K562 (cell line): Measurements from ENCODE around the gene TRMT10A. TPM values are rescaled to one million over a fixed set of nuclear protein-coding genes. Genes with fewer than 3 reads are reported as not detected.

Experiments
- ATAC-seq: fragments of 200-7000 bp; cut with Tn5 transposase; 3 replicates; pipeline ENCODE4 v1.9.1; 2020; ENCODE audit warnings: moderate library complexity
- BruUV-seq: library from RNA; stranded (reverse); fragments of 400-500 nt; replicated peaks from 2 replicates; lab custom pipeline; 2021; lab: Mats Ljungman, UMichigan
- CTCF ChIA-PET: fragments of 300-600 bp; formaldehyde crosslinking; extraction: SDS; loops from one replicate; lab custom pipeline; 2021; ENCODE audit warnings: low intra/inter-chr PET ratio; lab: Yijun Ruan, JAX
- POLR2A ChIA-PET: fragments of 300-600, 350-650 bp; sonication (Branson Sonifier 250); formaldehyde crosslinking; extraction: SDS; loops from one replicate; lab custom pipeline; 2021; ENCODE audit warnings: antibody characterized with exemption, inconsistent platforms; lab: Yijun Ruan, JAX
- DNase-seq, 4 experiments: peaks; one replicate each; pipeline versions ENCODE4 v3.0.0 to v3.0.0-alpha.2; 2011 to 2018; ENCODE audit warnings: low spot score in 3 of 4, mixed read lengths in 3 of 4; ENCODE audit errors: extremely low read depth in 1 of 4
- FAIRE-seq: peaks from 2 replicates; lab custom pipeline; 2011; peaks lifted over from hg19 to GRCh38; lab: Jason Lieb, UNC
- H2AFZ ChIP-seq: 2 replicates; pipeline ENCODE4 v1.6.0; 2011; ENCODE audit warnings: low read depth, low read length, control low read depth, inconsistent platforms
- H3K27ac ChIP-seq: fragments of 200-600 bp; 3 replicates; pipeline ENCODE4 v1.8.0; 2011; ENCODE audit warnings: low read depth, mild to moderate bottlenecking, control low read depth, inconsistent platforms, low read length, moderate library complexity, mixed read lengths; ENCODE audit errors: extremely low read depth
- H3K27me3 ChIP-seq, 2 experiments: fragments of 300-600 bp in 1 of 2; 2 replicates in 1 of 2; 3 replicates in 1 of 2; pipeline versions ENCODE4 v1.6.0 to v1.8.0; 2011; ENCODE audit warnings: inconsistent platforms in 2 of 2, low read length in 2 of 2, mild to moderate bottlenecking in 1 of 2, mixed read lengths in 1 of 2, moderate library complexity in 1 of 2; ENCODE audit not compliant: control insufficient read depth in 2 of 2, insufficient read depth in 2 of 2
- H3K36me3 ChIP-seq: fragments of 300-600 bp; 3 replicates; pipeline ENCODE4 v1.8.0; 2011; ENCODE audit warnings: mild to moderate bottlenecking, low read length, inconsistent platforms; ENCODE audit not compliant: control insufficient read depth, insufficient read depth
- H3K4me1 ChIP-seq, 2 experiments: fragments of 200-600 bp in 1 of 2; replicated peaks in 1 of 2; 2 replicates in 1 of 2; 3 replicates in 1 of 2; pipeline versions ENCODE4 v1.5.1 to v1.8.0; 2011; ENCODE audit warnings: inconsistent platforms in 2 of 2, low read length in 2 of 2, mild to moderate bottlenecking in 1 of 2, mixed read lengths in 1 of 2, moderate library complexity in 1 of 2; ENCODE audit not compliant: control insufficient read depth in 2 of 2, insufficient read depth in 2 of 2
- H3K4me2 ChIP-seq: 2 replicates; pipeline ENCODE4 v1.6.1; 2011; ENCODE audit warnings: low read length, control low read depth, inconsistent platforms, mixed read lengths; ENCODE audit not compliant: insufficient read depth
- H3K4me3 ChIP-seq: fragments of 200-600 bp; sonication (generic), shearing (Covaris generic); 2 replicates; pipeline ENCODE4 v1.5.1; 2016; ENCODE audit warnings: control low read depth, inconsistent platforms
- H3K79me2 ChIP-seq: fragments of 200-600 bp; 3 replicates; pipeline ENCODE4 v1.8.0; 2011; ENCODE audit warnings: low read length, inconsistent platforms; ENCODE audit not compliant: control insufficient read depth, insufficient read depth
- H3K9ac ChIP-seq, 2 experiments: 2 replicates each; pipeline versions ENCODE4 v1.6.0 to v1.6.1; 2011; ENCODE audit warnings: low read depth in 2 of 2, low read length in 2 of 2, control low read depth in 1 of 2, inconsistent platforms in 1 of 2, mild to moderate bottlenecking in 1 of 2, mixed read lengths in 1 of 2; ENCODE audit not compliant: insufficient read depth in 1 of 2
- H3K9me1 ChIP-seq: one replicate; pipeline ENCODE4 v1.6.0; 2011; ENCODE audit warnings: inconsistent platforms, mild to moderate bottlenecking, low read length, moderate library complexity; ENCODE audit not compliant: control insufficient read depth, insufficient read depth
- H3K9me3 ChIP-seq: replicated peaks from 2 replicates; pipeline ENCODE4 v1.5.1; 2011; ENCODE audit warnings: low read depth, low read length, inconsistent platforms; ENCODE audit not compliant: control insufficient read depth, insufficient read depth
- H4K20me1 ChIP-seq: replicated peaks from 2 replicates; pipeline ENCODE4 v1.6.1; 2011; ENCODE audit warnings: low read length, inconsistent platforms, mixed read lengths; ENCODE audit not compliant: control insufficient read depth, insufficient read depth
- CSDE1 ChIP-seq, 2 experiments: fragments of 450-650 bp; IDR thresholded peaks; 2 replicates each; pipeline ENCODE4 v1.6.1; 2016; ENCODE audit warnings: mild to moderate bottlenecking in 1 of 2
- DNMT1 ChIP-seq: fragments of 450-650 bp; IDR thresholded peaks from 2 replicates; pipeline ENCODE4 v1.6.1; 2016; ENCODE audit warnings: antibody characterized with exemption, mild to moderate bottlenecking
- HDAC3 ChIP-seq: fragments of 450-650 bp; IDR thresholded peaks from 2 replicates; pipeline ENCODE4 v1.6.1; 2018; ENCODE audit warnings: borderline replicate concordance, mild to moderate bottlenecking, moderate library complexity; ENCODE audit not compliant: partially characterized antibody
- IRF2 ChIP-seq: sonication (generic); formaldehyde crosslinking; IDR thresholded peaks from 2 replicates; pipeline ENCODE4 v1.8.1; 2022; ENCODE audit warnings: mild to moderate bottlenecking, missing genetic modification reagents
- NFYB ChIP-seq: IDR thresholded peaks from 2 replicates; pipeline ENCODE4 v1.6.1; 2011; ENCODE audit warnings: mild to moderate bottlenecking, moderate library complexity; ENCODE audit not compliant: insufficient read length; ENCODE audit errors: extremely low read depth
- POLR2AphosphoS2 ChIP-seq: IDR thresholded peaks from 2 replicates; pipeline ENCODE4 v1.6.1; 2012; ENCODE audit warnings: low read length, improper control_type of control experiment
- STAT5B ChIP-seq: fragments of 250-450 bp; sonication (Bioruptor Pico); IDR thresholded peaks from 2 replicates; pipeline ENCODE4 v1.8.0; 2021; ENCODE audit warnings: mild to moderate bottlenecking, inconsistent platforms
- TBL1XR1 ChIP-seq, 2 experiments: IDR thresholded peaks; 2 replicates each; pipeline ENCODE4 v1.6.1; 2012; ENCODE audit warnings: improper control_type of control experiment in 2 of 2, low read length in 2 of 2, mild to moderate bottlenecking in 1 of 2
- TEAD1 ChIP-seq, 2 experiments: fragments of 450-650 bp in 1 of 2; sonication (generic) in 1 of 2; formaldehyde crosslinking; IDR thresholded peaks; 2 replicates each; pipeline versions ENCODE4 v1.4.0 to v1.8.0; 2020 to 2022; ENCODE audit warnings: mild to moderate bottlenecking in 2 of 2, missing genetic modification reagents in 1 of 2
- ZKSCAN1 ChIP-seq: fragments of 150-350 bp; IDR thresholded peaks from 2 replicates; pipeline ENCODE4 v1.6.1; 2016; ENCODE audit warnings: low read depth, low read length
- ZNF253 ChIP-seq: fragments of 250-450 bp; sonication (Bioruptor Pico); conservative IDR thresholded peaks from 2 replicates; pipeline ENCODE4 v1.6.1; 2021; ENCODE audit warnings: mild to moderate bottlenecking
- ZNF707 ChIP-seq: fragments of 250-450 bp; sonication (Bioruptor Pico); conservative IDR thresholded peaks from 2 replicates; pipeline ENCODE4 v1.8.0; 2022; ENCODE audit warnings: inconsistent platforms, mild to moderate bottlenecking, moderate library complexity
- WGBS: fragments of 100-300 bp; shearing (Covaris generic); methylation state at CpG from one replicate; pipeline ENCODE4 v1.1.6; 2016; ENCODE audit warnings: low coverage, mixed read lengths; ENCODE audit not compliant: insufficient coverage; ENCODE audit errors: missing lambda C conversion rate; 5-methylcytosine and 5-hydroxymethylcytosine counted together
- in situ Hi-C: fragments of 300-500 bp; cut with MboI; formaldehyde crosslinking; loops from 4 replicates; pipeline ENCODE4 v1.15.0; 2018; ENCODE audit warnings: inconsistent platforms, mixed read lengths
- intact Hi-C: fragments of 100-400 bp; cut with micrococcal nuclease; formaldehyde crosslinking; loops from 2 replicates; pipeline ENCODE4 v1.14.2; 2022
- polyA plus RNA-seq, 8 experiments: library from polyadenylated mRNA; depleted of rRNA in 4 of 8; stranded (reverse) in 5 of 8; unstranded in 3 of 8; fragments of >200 nt; fragmentation: Nextera tagmentation in 2 of 8; fragmentation: Illumina TruSeq in 1 of 8; extraction: Ambion mirVana in 2 of 8; extraction: Trizol in 1 of 8; gene quantifications; 2 replicates each; pipeline versions ENCODE4 v1.2.1 to v1.2.3, GENCODE V29; 2011 to 2014; ENCODE audit warnings: inconsistent platforms in 1 of 8, missing spikeins in 1 of 8
- total RNA-seq, 7 experiments: library from RNA; depleted of rRNA in 6 of 7; stranded (reverse); fragments of >200 nt in 6 of 7; fragmentation: Illumina TruSeq in 2 of 7; extraction: Trizol in 2 of 7; gene quantifications; 2 replicates each; pipeline versions ENCODE4 v1.2.1 to v1.2.3, GENCODE V29; 2011 to 2021; ENCODE audit warnings: low replicate concordance in 1 of 7
- TF ChIP-seq, protein P1 (sequence below): sonication (generic); formaldehyde crosslinking; IDR thresholded peaks from 2 replicates; pipeline ENCODE4 v1.8.0; 2022; ENCODE audit warnings: missing genetic modification reagents, mild to moderate bottlenecking, borderline replicate concordance
- TF ChIP-seq, protein P2 (sequence below): sonication (generic); formaldehyde crosslinking; IDR thresholded peaks from 2 replicates; pipeline ENCODE4 v1.8.1; 2023; ENCODE audit warnings: mild to moderate bottlenecking, missing genetic modification reagents
- TF ChIP-seq, protein P3 (sequence below): fragments of 450-650 bp; formaldehyde crosslinking; IDR thresholded peaks from 2 replicates; pipeline ENCODE4 v1.4.0; 2020; ENCODE audit warnings: mild to moderate bottlenecking, moderate library complexity

TRMT10A gene
- total and polyA plus RNA-seq, 9 of the 15 experiments (the other 6 are each of a cell fraction or from before 2014, with no cell fraction given): 6.5 to 16.1 (median 12.7) TPM

DNA sequence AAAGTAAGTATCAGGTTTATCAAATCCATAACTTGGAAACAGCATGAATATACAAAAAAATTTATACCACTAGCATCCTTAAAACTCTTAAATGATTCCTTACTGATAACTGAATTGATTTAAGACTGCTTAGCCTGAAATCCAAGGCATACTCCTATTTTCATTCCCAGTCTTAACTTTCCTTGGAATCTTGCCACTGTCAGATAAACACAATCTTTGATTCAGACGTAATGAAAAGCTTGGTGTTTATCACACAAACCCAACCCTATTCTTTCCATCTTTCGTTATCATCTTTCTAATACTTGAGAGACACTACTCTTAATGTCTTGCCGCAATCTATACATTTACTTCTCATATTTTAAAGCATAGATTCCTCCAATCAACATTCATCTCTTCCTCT is 33.9 kb downstream of the TRMT10A start:
- in situ Hi-C loops (no loop called here), intact Hi-C loops (no loop called here)
- Histone ChIP-seq H3K9ac (no peak overlapping the region), H4K20me1 (no peaks in the 10 kb centered on the region), H3K36me3 (no peaks in the 10 kb centered on the region), H3K9me1 (no peaks in the 10 kb centered on the region), H3K27ac (no peak overlapping the region), H3K4me2 (no peak overlapping the region), H3K4me3 (no peak overlapping the region), H3K27me3 (0 out of 5 replicates have a peak, but pooled peaks cover 0 to 3% of the 10 kb centered on the region in 2 experiments), H3K79me2 (no peaks in the 10 kb centered on the region), H3K9me3 (no peaks in the 10 kb centered on the region), H3K4me1 (no peaks in the 10 kb centered on the region), H2AFZ (no peak overlapping the region)
- DNase-seq (no peak), ATAC-seq (no peak), FAIRE-seq (no peak)
- BruUV-seq: no TSS peak
- TF ChIP-seq, protein P1, sequence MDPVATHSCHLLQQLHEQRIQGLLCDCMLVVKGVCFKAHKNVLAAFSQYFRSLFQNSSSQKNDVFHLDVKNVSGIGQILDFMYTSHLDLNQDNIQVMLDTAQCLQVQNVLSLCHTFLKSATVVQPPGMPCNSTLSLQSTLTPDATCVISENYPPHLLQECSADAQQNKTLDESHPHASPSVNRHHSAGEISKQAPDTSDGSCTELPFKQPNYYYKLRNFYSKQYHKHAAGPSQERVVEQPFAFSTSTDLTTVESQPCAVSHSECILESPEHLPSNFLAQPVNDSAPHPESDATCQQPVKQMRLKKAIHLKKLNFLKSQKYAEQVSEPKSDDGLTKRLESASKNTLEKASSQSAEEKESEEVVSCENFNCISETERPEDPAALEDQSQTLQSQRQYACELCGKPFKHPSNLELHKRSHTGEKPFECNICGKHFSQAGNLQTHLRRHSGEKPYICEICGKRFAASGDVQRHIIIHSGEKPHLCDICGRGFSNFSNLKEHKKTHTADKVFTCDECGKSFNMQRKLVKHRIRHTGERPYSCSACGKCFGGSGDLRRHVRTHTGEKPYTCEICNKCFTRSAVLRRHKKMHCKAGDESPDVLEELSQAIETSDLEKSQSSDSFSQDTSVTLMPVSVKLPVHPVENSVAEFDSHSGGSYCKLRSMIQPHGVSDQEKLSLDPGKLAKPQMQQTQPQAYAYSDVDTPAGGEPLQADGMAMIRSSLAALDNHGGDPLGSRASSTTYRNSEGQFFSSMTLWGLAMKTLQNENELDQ (CRISPR knock-in tag): no peak
- no peak for TF ChIP-seq POLR2AphosphoS2
- no peak for TF ChIP-seq ZNF253 (CRISPR knock-in tag)
- TF ChIP-seq DNMT1: no peak
- no peak for TF ChIP-seq CSDE1 (IDR thresholded peaks at IDR 0.05)
- TF ChIP-seq, protein P2, sequence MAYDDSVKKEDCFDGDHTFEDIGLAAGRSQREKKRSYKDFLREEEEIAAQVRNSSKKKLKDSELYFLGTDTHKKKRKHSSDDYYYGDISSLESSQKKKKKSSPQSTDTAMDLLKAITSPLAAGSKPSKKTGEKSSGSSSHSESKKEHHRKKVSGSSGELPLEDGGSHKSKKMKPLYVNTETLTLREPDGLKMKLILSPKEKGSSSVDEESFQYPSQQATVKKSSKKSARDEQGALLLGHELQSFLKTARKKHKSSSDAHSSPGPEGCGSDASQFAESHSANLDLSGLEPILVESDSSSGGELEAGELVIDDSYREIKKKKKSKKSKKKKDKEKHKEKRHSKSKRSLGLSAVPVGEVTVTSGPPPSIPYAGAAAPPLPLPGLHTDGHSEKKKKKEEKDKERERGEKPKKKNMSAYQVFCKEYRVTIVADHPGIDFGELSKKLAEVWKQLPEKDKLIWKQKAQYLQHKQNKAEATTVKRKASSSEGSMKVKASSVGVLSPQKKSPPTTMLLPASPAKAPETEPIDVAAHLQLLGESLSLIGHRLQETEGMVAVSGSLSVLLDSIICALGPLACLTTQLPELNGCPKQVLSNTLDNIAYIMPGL: no peak
- TF ChIP-seq, protein P3, sequence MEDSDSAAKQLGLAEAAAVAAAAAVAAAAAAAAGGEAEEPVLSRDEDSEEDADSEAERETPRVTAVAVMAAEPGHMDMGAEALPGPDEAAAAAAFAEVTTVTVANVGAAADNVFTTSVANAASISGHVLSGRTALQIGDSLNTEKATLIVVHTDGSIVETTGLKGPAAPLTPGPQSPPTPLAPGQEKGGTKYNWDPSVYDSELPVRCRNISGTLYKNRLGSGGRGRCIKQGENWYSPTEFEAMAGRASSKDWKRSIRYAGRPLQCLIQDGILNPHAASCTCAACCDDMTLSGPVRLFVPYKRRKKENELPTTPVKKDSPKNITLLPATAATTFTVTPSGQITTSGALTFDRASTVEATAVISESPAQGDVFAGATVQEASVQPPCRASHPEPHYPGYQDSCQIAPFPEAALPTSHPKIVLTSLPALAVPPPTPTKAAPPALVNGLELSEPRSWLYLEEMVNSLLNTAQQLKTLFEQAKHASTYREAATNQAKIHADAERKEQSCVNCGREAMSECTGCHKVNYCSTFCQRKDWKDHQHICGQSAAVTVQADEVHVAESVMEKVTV (CRISPR knock-in tag): no peak
- no peak for TF ChIP-seq ZKSCAN1
- no peak for TF ChIP-seq ZNF707 (CRISPR knock-in tag)
- no peak for TF ChIP-seq IRF2 (CRISPR knock-in tag)
- TF ChIP-seq TEAD1 (CRISPR knock-in tag; IDR thresholded peaks at IDR 0.05): no peak
- TF ChIP-seq NFYB: no peak
- no peak for TF ChIP-seq STAT5B (CRISPR knock-in tag)
- no peak for TF ChIP-seq HDAC3
- no peak for TF ChIP-seq TBL1XR1 (IDR thresholded peaks at IDR 0.05; ENCODE audit: low read length in 2 of 2)
- WGBS: 10% methylated on average over 3 of the region's 3 CpGs
- ChIA-PET POLR2A (no interaction called here), CTCF (no interaction called here)
